H1 (cell line): ENCODE data around the gene TRIM23. TPM values are rescaled to one million over a fixed set of nuclear protein-coding genes. Genes with fewer than 3 reads are reported as not detected.

Experiments used
- CTCF ChIA-PET: fragments of 300-600 bp; sonication (Branson Sonifier 250); formaldehyde crosslinking; loops from one replicate; lab custom pipeline; 2021; ENCODE audit not compliant: partially characterized antibody; lab: Charles Lee
- POLR2A ChIA-PET: fragments of 300-600 bp; sonication (Branson Sonifier 250); formaldehyde crosslinking; loops from one replicate; lab custom pipeline; 2021; ENCODE audit warnings: inconsistent platforms; ENCODE audit not compliant: partially characterized antibody; lab: Charles Lee
- DNase-seq, 2 experiments: peaks; one replicate each; pipeline versions ENCODE4 v3.0.0 to v3.0.0-alpha.2; 2010 to 2022; ENCODE audit warnings: low spot score in 2 of 2, low read depth in 1 of 2, mixed read lengths in 1 of 2
- FAIRE-seq: peaks from 2 replicates; lab custom pipeline; 2011; peaks lifted over from hg19 to GRCh38; lab: Jason Lieb, UNC
- H2AFZ ChIP-seq: 2 replicates; pipeline ENCODE4 v1.8.1; 2012; ENCODE audit warnings: low read length, inconsistent platforms
- H2AK5ac ChIP-seq: 2 replicates; pipeline ENCODE4 v1.6.1; 2013; ENCODE audit warnings: low read depth, low read length
- H2BK120ac ChIP-seq: replicated peaks from 2 replicates; pipeline ENCODE3; 2013; ENCODE audit warnings: low read depth, low read length, inconsistent platforms
- H2BK12ac ChIP-seq: 2 replicates; pipeline ENCODE4 v1.6.1; 2013; ENCODE audit warnings: low read depth, low read length
- H2BK15ac ChIP-seq: 2 replicates; pipeline ENCODE4 v1.6.1; 2013; ENCODE audit warnings: low read length
- H2BK20ac ChIP-seq: 2 replicates; pipeline ENCODE4 v1.6.1; 2013; ENCODE audit warnings: low read length
- H2BK5ac ChIP-seq: 2 replicates; pipeline ENCODE4 v1.6.1; 2013; ENCODE audit warnings: low read depth, low read length
- H3K14ac ChIP-seq: 2 replicates; pipeline ENCODE4 v1.6.1; 2013; ENCODE audit warnings: inconsistent platforms; ENCODE audit not compliant: insufficient read length
- H3K18ac ChIP-seq: 2 replicates; pipeline ENCODE4 v1.6.1; 2013; ENCODE audit warnings: low read length; ENCODE audit errors: extremely low read depth
- H3K23ac ChIP-seq: 2 replicates; pipeline ENCODE4 v1.6.1; 2013; ENCODE audit warnings: inconsistent platforms; ENCODE audit not compliant: insufficient read length
- H3K23me2 ChIP-seq: 2 replicates; pipeline ENCODE4 v1.6.1; 2013; ENCODE audit warnings: low read depth, low read length
- H3K27ac ChIP-seq: 2 replicates; pipeline ENCODE4 v1.6.1; 2011; ENCODE audit warnings: low read depth, low read length, inconsistent platforms
- H3K27me3 ChIP-seq, 4 experiments: replicated peaks in 1 of 4; 1 replicate in 1 of 4; 2 replicates in 3 of 4; pipeline versions ENCODE4 v1.6.1 to v1.8.1; 2011 to 2013; ENCODE audit warnings: low read length in 3 of 4, mild to moderate bottlenecking in 3 of 4, inconsistent platforms in 2 of 4, mixed read lengths in 2 of 4, moderate library complexity in 1 of 4; ENCODE audit not compliant: control insufficient read depth in 3 of 4, insufficient read depth in 3 of 4; ENCODE audit errors: extremely low read depth in 1 of 4
- H3K36me3 ChIP-seq, 4 experiments: 2 replicates each; pipeline versions ENCODE4 v1.6.1 to v1.8.1; 2011 to 2013; ENCODE audit warnings: mild to moderate bottlenecking in 4 of 4, low read length in 3 of 4, moderate library complexity in 2 of 4, control low read depth in 1 of 4, inconsistent platforms in 1 of 4; ENCODE audit not compliant: insufficient read depth in 4 of 4, control insufficient read depth in 2 of 4
- H3K4ac ChIP-seq: replicated peaks from 2 replicates; pipeline ENCODE3; 2013; ENCODE audit warnings: low read length, low read depth, mixed read lengths, inconsistent platforms; ENCODE audit not compliant: insufficient read length
- H3K4me1 ChIP-seq, 4 experiments: replicated peaks in 1 of 4; 1 replicate in 1 of 4; 2 replicates in 3 of 4; pipeline versions ENCODE4 v1.6.1 to v1.8.1; 2011 to 2013; ENCODE audit warnings: low read length in 3 of 4, inconsistent platforms in 2 of 4, mixed read lengths in 1 of 4; ENCODE audit not compliant: insufficient read depth in 4 of 4, control insufficient read depth in 3 of 4
- H3K4me2 ChIP-seq, 2 experiments: 2 replicates each; pipeline versions ENCODE4 v1.6.1 to v1.8.1; 2011 to 2013; ENCODE audit warnings: low read depth in 2 of 2, low read length in 2 of 2, control low read depth in 1 of 2, inconsistent platforms in 1 of 2, mild to moderate bottlenecking in 1 of 2; ENCODE audit not compliant: insufficient read depth in 1 of 2
- H3K4me3 ChIP-seq, 4 experiments: fragments of 200-600, 300-600 bp in 1 of 4; sonication (generic), shearing (Covaris generic), sonication (Bioruptor Twin) in 1 of 4; 2 replicates each; pipeline versions ENCODE4 v1.5.1 to v1.8.1; 2011 to 2016; ENCODE audit warnings: low read length in 4 of 4, low read depth in 3 of 4, control low read depth in 2 of 4, inconsistent platforms in 2 of 4, mild to moderate bottlenecking in 2 of 4, mixed read lengths in 1 of 4, moderate library complexity in 1 of 4; ENCODE audit not compliant: insufficient read depth in 2 of 4; ENCODE audit errors: extremely low read depth in 1 of 4
- H3K56ac ChIP-seq: replicated peaks from 2 replicates; pipeline ENCODE3; 2013; ENCODE audit warnings: low read depth, mild to moderate bottlenecking, mixed read lengths, low read length, inconsistent platforms; ENCODE audit not compliant: insufficient read length
- H3K79me1 ChIP-seq: 2 replicates; pipeline ENCODE4 v1.6.1; 2013; ENCODE audit warnings: low read depth, low read length, control low read depth
- H3K79me2 ChIP-seq, 2 experiments: 2 replicates each; pipeline versions ENCODE4 v1.6.1 to v1.8.1; 2012 to 2013; ENCODE audit warnings: low read length in 2 of 2, mild to moderate bottlenecking in 2 of 2, inconsistent platforms in 1 of 2; ENCODE audit not compliant: insufficient read depth in 2 of 2, control insufficient read depth in 1 of 2
- H3K9ac ChIP-seq, 4 experiments: replicated peaks in 1 of 4; 1 replicate in 1 of 4; 2 replicates in 3 of 4; pipeline versions ENCODE4 v1.6.1 to v1.8.1; 2011 to 2013; ENCODE audit warnings: low read depth in 3 of 4, low read length in 3 of 4, control low read depth in 2 of 4, mild to moderate bottlenecking in 2 of 4, moderate library complexity in 2 of 4, inconsistent platforms in 1 of 4; ENCODE audit errors: extremely low read depth in 1 of 4
- H3K9me3 ChIP-seq, 2 experiments: 2 replicates each; pipeline versions ENCODE4 v1.6.1 to v1.8.1; 2012 to 2013; ENCODE audit warnings: mild to moderate bottlenecking in 2 of 2, moderate library complexity in 2 of 2, control low read depth in 1 of 2, inconsistent platforms in 1 of 2, low read depth in 1 of 2, low read length in 1 of 2, mixed read lengths in 1 of 2; ENCODE audit not compliant: insufficient read depth in 2 of 2
- H4K20me1 ChIP-seq, 2 experiments: replicated peaks in 1 of 2; 2 replicates each; pipeline versions ENCODE3 to v1.8.1; 2011 to 2013; ENCODE audit warnings: inconsistent platforms in 2 of 2, low read length in 2 of 2, mild to moderate bottlenecking in 1 of 2; ENCODE audit not compliant: insufficient read depth in 2 of 2, control insufficient read depth in 1 of 2
- H4K5ac ChIP-seq: 2 replicates; pipeline ENCODE4 v1.6.1; 2013; ENCODE audit warnings: low read length, low read depth, mixed read lengths, inconsistent platforms; ENCODE audit not compliant: insufficient read length
- H4K8ac ChIP-seq: 2 replicates; pipeline ENCODE4 v1.8.0; 2013; ENCODE audit warnings: mild to moderate bottlenecking, moderate library complexity, low read length, inconsistent platforms; ENCODE audit not compliant: insufficient read depth; ENCODE audit errors: extremely low read depth
- H4K91ac ChIP-seq: replicated peaks from 2 replicates; pipeline ENCODE3; 2013; ENCODE audit warnings: low read length, mixed read lengths, inconsistent platforms; ENCODE audit not compliant: insufficient read length
- RBBP5 ChIP-seq: IDR thresholded peaks from 2 replicates; pipeline ENCODE4 v1.7.1; 2012; ENCODE audit warnings: low read depth, mild to moderate bottlenecking, inconsistent platforms, low read length, moderate library complexity, borderline replicate concordance
- WGBS, 2 experiments: shearing (Covaris generic) in 1 of 2; methylation state at CpG; one replicate each; pipeline versions ENCODE4 v1.1.6 to v1.1.7; 2013 to 2015; ENCODE audit warnings: low lambda C conversion rate in 2 of 2, mixed read lengths in 2 of 2, inconsistent platforms in 1 of 2, low coverage in 1 of 2, missing lambda C conversion rate in 1 of 2; ENCODE audit not compliant: insufficient replicate concordance in 2 of 2, insufficient coverage in 1 of 2, insufficient read length in 1 of 2; ENCODE audit errors: extremely low coverage in 1 of 2, missing lambda C conversion rate in 1 of 2; 5-methylcytosine and 5-hydroxymethylcytosine counted together
- polyA plus RNA-seq, 7 experiments: library from polyadenylated mRNA; depleted of rRNA in 3 of 7; stranded (reverse) in 5 of 7; unstranded in 2 of 7; fragments of >200 nt in 5 of 7; fragments of 200-250 nt in 2 of 7; gene quantifications; 1 replicate in 5 of 7; 2 replicates in 1 of 7; 4 replicates in 1 of 7; pipeline versions ENCODE4 v1.2.1 to v1.2.3, GENCODE V29; 2011 to 2013; ENCODE audit warnings: missing spikeins in 2 of 7, mixed read lengths in 2 of 7
- total RNA-seq: library from RNA; stranded (reverse); fragmentation: NEBNext Ultra II Directional; extraction: Animal tissue kit (Norgen Biotek cat#: 25700); gene quantifications from 2 replicates; pipeline ENCODE4 v1.2.1, GENCODE V29; 2021

Gene TRIM23
- total and polyA plus RNA-seq, 2 of the 8 experiments (the other 6 are each of a cell fraction or from before 2014, with no cell fraction given): 2.5 to 11.7 TPM

- H2BK120ac ChIP-seq: no peak overlapping the region
- POLR2A ChIA-PET: interaction anchor here (1.7 kb wide), 1 partner anchor 9 kb away, joined by 4 read pairs; no protein-coding TSS in a partner anchor
- H4K5ac ChIP-seq: no peak overlapping the region
- TF ChIP-seq RBBP5: no peak
- no peak overlapping the region for H2BK15ac ChIP-seq
- no peak overlapping the region for H3K14ac ChIP-seq
- FAIRE-seq (no peak), DNase-seq (no peak)
- no peaks in the 10 kb centered on the region for H3K79me2 ChIP-seq
- no peak overlapping the region for H3K4me3 ChIP-seq
- H4K8ac ChIP-seq: no peak overlapping the region
- no peak overlapping the region for H3K18ac ChIP-seq
- no peaks in the 10 kb centered on the region for H3K23me2 ChIP-seq
- no peak overlapping the region for H4K91ac ChIP-seq
- H3K27ac ChIP-seq: no peak overlapping the region
- no peak overlapping the region for H3K56ac ChIP-seq
- H3K36me3 ChIP-seq: peaks cover 7 to 41% (median 17%) of the 10 kb centered on the region in 4 experiments; a peak in 7 of 8 replicates
- CTCF ChIA-PET: no interaction called here
- H2BK12ac ChIP-seq: no peak overlapping the region
- H2BK5ac ChIP-seq: no peak overlapping the region
- no peak overlapping the region for H3K4me2 ChIP-seq
- H3K79me1 ChIP-seq: no peaks in the 10 kb centered on the region
- H3K4ac ChIP-seq: no peak overlapping the region
- H3K4me1 ChIP-seq: no peaks in the 10 kb centered on the region
- H2AK5ac ChIP-seq: no peak overlapping the region
- H2AFZ ChIP-seq: no peak overlapping the region
- no peaks in the 10 kb centered on the region for H4K20me1 ChIP-seq
- no peaks in the 10 kb centered on the region for H3K27me3 ChIP-seq
- WGBS, 2 experiments: 95% methylated on average over 4 of the region's 4 CpGs; no CpG with 5 or more reads in 1 of the 2 experiments
- no peak overlapping the region for H3K9ac ChIP-seq
- H3K23ac ChIP-seq: no peak overlapping the region
- no peak overlapping the region for H2BK20ac ChIP-seq
- no peaks in the 10 kb centered on the region for H3K9me3 ChIP-seq
These were observed 79.7 kb downstream of the TRIM23 start for GRCh38 chr5:65544473-65544872.
